Measurements from ENCODE around the gene SMAD6.

GRCh38 chr15:66721501-66721937 lies 19.5 kb downstream of the SMAD6 start:
- no peak for TF ChIP-seq SIN3A (IDR thresholded peaks at IDR 0.05; ENCODE audit: low read depth)
- no peak for TF ChIP-seq CTCF (IDR thresholded peaks at IDR 0.05 in 2 of 3, conservative IDR thresholded peaks at IDR 0.05 in 1 of 3; ENCODE audit: borderline replicate concordance in 1 of 3, insufficient read depth in 1 of 3, low read depth in 2 of 3, low read length in 2 of 3)
- no peak for TF ChIP-seq POLR2A (IDR thresholded peaks at IDR 0.05; ENCODE audit: borderline replicate concordance, extremely low read depth, insufficient read depth, insufficient read length)
- no peak for TF ChIP-seq ZBTB33 (IDR thresholded peaks at IDR 0.05; ENCODE audit: extremely low read depth, insufficient replicate concordance, low read length)
- no peak for TF ChIP-seq RAD21 (IDR thresholded peaks at IDR 0.05; ENCODE audit: low read depth)

Data from HCT116 (cell line).